Fibroblast of the aortic adventitia (primary cell): ENCODE data around the gene PTPN1. TPM values are rescaled to one million over a fixed set of nuclear protein-coding genes. Genes with fewer than 3 reads are reported as not detected.

ENCODE experiments used
- DNase-seq: peaks from one replicate; pipeline ENCODE4 v3.0.0-alpha.2; 2010; ENCODE audit warnings: low read depth
- H3K4me3 ChIP-seq: 2 replicates; pipeline ENCODE4 v1.5.1; 2011; ENCODE audit warnings: low read depth, mild to moderate bottlenecking, control low read depth, low read length, moderate library complexity
- CTCF ChIP-seq: IDR thresholded peaks from 2 replicates; pipeline ENCODE4 v1.5.1; 2011; ENCODE audit warnings: mild to moderate bottlenecking, low read length, control low read depth, inconsistent platforms; ENCODE audit not compliant: insufficient read depth
- total RNA-seq: library from RNA; depleted of rRNA; stranded (reverse); fragments of >200 nt; gene quantifications from 2 replicates; pipeline ENCODE4 v1.2.3, GENCODE V29; 2012; ENCODE audit warnings: low replicate concordance

The PTPN1 gene
- total RNA-seq, 1 donor: 19.9 TPM

GRCh38 chr20:50575865-50576720 is 65.9 kb downstream of the PTPN1 start:
- H3K4me3 ChIP-seq: no peak overlapping the region
- DNase-seq: peak; percentile 59
- TF ChIP-seq CTCF: peak; percentile 71

- no peak overlapping the region for H3K4me3 ChIP-seq
- no peak for TF ChIP-seq CTCF
- no peak for DNase-seq
Observed at GRCh38 chr20:50577175-50578018, 67.2 kb downstream of the PTPN1 start.

GRCh38 chr20:50578061-50578777 is 68.0 kb downstream of the PTPN1 start:
- TF ChIP-seq CTCF: no peak
- DNase-seq: no peak
- H3K4me3 ChIP-seq: no peak overlapping the region

- H3K4me3 ChIP-seq: no peak overlapping the region
- DNase-seq: no peak
- TF ChIP-seq CTCF: no peak
Observed at GRCh38 chr20:50578778-50579165, 68.6 kb downstream of the PTPN1 start.

- no peak for TF ChIP-seq CTCF
- no peak for DNase-seq
- H3K4me3 ChIP-seq: no peak overlapping the region
Observed at GRCh38 chr20:50579511-50579910, 69.3 kb downstream of the PTPN1 start.

GRCh38 chr20:50580016-50580747 is 70.0 kb downstream of the PTPN1 start:
- no peak overlapping the region for H3K4me3 ChIP-seq
- peak; percentile 74 for TF ChIP-seq CTCF
- DNase-seq: peak; percentile 59
